ENCODE measurements around the gene IL36RN.

Gene IL36RN

DNA sequence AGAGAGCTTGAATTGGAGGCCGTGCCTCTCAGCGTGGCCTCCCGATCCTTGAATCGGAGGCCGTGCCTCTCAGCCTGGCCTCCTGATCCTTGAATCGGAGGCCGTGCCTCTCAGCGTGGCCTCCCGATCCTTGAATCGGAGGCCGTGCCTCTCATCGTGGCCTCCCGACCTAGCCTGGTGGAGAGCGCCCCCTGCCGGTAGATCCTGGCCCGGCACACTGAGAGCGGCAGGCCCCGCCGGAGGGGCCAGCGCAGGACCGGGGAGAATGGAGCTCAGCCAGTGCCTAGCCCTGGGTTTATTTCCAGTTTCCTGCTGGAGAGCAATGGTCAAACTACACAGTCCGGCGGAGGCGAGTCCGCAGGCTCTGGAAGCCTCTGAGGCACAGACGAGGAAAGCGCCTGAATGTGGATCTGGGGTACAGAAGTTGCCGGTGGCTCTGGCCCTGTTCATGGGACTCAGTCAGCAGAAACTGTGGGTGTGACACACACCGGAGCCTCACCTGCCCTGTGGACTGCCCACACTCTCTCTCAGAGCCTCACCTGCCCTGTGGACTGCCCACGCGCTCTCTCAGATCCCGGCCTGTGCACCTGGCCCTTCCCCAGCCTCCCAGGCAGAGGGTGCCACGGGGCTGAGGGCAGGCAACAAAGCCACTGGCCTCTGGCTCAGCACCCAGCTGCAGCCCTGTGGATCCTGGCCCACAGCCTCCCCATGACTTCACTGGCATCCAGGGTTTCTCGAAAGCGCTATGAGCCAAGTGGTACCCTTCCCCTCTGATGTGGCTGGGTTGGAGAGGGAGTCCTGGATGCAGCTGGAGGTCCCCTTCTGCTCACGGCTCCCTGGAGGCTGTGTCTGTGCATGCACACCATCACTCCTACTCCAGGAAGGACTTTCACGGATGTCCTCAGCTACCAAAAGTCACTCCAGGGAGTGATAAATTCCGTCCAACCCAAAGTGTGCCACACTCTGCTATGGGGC lies 7.8 kb upstream of the IL36RN start:
- no peak for DNase-seq (ENCODE audit: low read depth in 2 of 2)

DNA sequence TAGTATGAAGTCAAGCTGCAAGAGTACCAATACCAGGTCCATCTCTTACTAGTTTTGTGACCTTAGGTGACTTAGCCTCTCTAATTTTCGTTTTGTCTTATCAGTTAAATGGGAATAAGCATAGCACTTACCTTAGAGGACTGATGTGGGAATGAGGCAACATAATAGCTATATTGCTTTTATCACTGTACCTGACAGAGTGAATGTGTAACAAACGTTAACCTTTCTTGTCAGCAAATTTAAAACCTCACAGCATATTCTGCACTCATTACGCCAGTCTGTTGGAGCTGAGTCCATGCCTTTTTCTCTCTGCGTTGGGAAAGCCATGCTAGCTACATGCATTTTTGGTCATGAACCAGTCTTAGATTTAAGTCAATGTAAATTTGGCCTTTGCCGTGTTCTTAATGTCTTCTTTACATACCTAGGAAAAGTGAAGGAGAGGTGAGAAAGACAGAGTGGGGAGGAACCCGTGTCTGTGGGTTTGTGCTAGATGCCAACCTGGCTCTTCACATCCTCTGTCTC lies 6.5 kb upstream of the IL36RN start, which contains the start of gene IL36B:
TSS of gene IL36B (minus strand) at position 472 of the 522 bp plus-strand sequence.
- DNase-seq (ENCODE audit: low read depth in 2 of 2), result no peak

DNA sequence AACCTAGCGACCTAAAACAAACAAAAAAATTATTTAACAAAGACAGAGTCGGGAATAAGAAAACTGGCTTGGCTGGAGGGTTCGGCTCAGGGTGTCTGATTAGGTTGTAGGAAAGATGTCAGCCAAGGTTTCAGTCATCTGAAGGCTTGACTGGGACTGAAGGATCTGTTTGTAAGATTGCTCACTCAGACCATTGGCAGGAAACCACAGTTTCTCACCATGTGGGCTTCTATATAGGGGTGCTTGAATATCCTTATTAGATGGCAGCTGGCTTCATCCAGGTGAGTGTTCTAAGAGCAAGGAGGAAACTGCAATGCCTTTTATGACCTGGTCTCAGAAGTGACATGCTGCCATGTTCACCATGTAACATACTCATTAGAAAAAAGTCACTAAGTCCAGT lies 5.3 kb upstream of the IL36RN start:
- DNase-seq (ENCODE audit: low read depth in 2 of 2), result no peak

DNA sequence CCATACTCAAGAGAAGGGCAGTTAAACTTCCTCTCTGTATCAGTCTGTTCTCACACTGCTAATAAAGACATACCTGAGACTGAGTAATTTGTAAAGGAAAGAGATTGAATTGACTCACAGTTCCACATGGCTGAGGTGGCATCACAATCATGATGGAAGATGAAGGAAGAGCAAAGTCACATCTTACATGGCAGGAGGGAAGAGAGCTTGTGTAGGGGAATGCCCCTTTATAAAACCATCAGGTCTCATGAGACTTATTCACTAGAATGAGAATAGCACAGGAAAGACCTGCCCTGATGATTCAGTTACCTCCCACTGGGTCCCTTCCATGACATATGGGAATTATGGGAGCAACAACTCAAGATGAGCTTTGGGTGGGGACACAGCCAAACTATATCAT lies 4.9 kb upstream of the IL36RN start:
- DNase-seq (ENCODE audit: low read depth in 2 of 2), result no peak

DNA sequence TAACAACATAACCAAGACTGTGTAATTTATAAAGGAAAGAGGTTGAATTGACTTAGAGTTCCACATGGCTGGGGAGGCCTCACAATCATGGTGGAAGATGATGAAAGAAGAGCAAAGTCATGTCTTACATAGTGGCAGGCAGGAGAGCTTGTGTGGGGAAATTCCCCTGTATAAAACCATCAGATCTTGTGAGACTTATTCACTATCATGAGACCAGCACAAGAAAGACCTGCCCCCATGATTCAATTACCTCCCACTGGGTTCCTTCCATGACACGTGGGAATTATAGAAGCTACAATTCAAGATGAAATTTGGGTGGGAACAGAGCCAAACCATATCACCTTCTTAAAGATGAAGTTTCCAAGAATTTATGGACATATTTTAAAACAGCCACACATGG lies 2.5 kb upstream of the IL36RN start:
- DNase-seq (ENCODE audit: low read depth in 2 of 2), result no peak

DNA sequence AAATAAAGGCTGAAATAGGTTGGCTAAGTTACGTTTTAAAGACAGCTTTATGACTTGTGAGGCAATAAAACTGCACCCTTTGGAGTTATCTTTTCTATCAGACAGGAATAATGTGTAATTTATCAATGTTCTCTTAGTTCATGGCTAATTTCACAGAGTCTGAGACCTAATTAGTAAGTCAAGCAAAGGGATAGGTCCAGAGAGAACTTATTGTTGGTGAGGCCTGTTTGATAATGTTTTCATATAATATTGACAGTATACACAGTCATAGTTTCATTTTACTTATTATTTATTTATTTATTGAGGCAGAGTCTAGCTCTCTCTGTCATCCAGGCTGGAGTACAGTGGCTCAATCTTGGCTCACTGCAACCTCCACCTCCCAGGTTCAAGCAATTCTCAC lies 1.9 kb upstream of the IL36RN start:
- no peak for DNase-seq (ENCODE audit: low read depth in 2 of 2)

DNA sequence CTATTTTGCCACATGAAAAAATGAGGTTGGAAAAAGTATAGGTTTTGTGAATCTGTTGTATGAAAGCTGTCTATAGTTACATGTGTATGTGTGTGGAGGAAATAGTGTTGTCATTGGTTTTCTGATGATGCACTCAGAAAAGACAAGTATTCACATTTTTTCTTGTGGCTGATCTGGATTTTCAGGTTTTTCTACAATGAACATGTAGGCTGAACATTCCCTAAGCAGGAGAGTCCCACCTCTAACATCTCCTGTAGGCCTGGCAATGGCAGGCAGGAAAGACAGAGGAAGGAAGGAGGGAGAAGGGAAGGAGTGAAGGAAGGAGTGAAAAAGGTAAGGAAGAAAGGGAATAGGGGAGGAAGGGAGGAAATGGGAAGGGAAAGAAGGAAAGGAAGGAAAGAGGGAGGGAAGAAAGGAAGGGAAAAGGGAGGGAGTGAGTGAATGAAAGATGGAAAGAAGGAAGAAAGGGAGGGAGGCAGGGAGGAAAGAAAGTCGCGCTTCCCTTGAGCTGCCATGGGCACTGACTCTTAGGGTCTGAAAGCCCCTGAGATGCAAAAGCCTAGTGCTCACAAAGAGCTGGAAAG lies 495 bp upstream of the IL36RN start:
- DNase-seq (ENCODE audit: low read depth in 2 of 2), result no peak

DNA sequence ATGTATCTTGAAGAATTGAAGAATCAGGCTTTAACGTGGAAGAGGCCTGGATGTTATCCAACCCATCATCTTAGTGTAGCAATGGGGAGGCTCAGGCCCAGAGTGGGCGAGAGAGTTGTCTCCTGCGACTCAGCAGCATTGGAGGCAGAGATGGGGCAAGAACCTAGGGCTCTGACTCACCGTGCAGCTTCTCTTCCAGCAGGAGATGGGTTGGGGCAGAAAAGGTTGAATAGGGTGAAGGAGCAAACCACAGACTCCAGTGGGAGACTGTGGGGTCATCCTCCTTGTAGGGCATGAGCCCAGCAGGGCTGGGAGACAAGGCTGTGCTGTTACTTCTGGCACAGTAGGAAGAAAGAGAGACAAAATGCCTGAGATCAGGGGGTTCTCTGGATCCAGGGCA lies 1.4 kb downstream of the IL36RN start:
- DNase-seq (ENCODE audit: low read depth in 2 of 2), result no peak

DNA sequence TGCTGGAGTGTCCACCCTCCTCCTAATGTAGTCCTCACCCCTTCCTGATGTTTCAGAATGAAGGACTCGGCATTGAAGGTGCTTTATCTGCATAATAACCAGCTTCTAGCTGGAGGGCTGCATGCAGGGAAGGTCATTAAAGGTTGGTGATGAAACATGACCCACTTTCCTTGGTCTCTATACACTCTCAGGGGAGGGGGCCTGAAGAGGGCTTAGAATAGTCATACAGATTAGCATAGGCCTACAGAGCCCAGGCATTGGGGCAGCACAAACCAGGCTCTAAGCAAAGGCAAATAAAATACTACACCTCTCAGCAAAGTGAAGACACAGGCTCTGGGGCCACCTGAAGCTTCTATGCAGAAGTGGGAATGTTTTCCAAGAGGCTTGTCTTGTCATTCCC lies 1.8 kb downstream of the IL36RN start:
- no peak for DNase-seq (ENCODE audit: low read depth in 2 of 2)

DNA sequence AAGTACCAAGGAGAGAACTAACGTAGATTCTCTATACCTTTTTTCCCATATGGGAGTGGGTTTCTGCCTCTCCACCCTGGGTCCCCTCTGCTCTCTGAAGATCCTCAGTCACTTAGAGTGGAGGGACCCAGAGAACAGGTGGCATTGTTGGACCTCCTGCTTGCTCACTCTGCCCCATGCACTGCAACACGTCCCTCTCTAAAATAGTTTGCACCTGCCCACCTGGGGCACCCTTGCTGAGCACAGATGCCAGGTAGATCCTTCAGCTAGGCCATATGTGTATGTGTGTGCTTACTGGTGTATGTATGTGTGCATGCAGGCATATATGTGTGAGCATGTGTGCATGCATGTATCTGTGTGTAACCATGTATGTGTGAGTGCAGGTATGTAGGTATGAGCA lies 2.2 kb downstream of the IL36RN start:
- DNase-seq (ENCODE audit: low read depth in 2 of 2), result no peak

DNA sequence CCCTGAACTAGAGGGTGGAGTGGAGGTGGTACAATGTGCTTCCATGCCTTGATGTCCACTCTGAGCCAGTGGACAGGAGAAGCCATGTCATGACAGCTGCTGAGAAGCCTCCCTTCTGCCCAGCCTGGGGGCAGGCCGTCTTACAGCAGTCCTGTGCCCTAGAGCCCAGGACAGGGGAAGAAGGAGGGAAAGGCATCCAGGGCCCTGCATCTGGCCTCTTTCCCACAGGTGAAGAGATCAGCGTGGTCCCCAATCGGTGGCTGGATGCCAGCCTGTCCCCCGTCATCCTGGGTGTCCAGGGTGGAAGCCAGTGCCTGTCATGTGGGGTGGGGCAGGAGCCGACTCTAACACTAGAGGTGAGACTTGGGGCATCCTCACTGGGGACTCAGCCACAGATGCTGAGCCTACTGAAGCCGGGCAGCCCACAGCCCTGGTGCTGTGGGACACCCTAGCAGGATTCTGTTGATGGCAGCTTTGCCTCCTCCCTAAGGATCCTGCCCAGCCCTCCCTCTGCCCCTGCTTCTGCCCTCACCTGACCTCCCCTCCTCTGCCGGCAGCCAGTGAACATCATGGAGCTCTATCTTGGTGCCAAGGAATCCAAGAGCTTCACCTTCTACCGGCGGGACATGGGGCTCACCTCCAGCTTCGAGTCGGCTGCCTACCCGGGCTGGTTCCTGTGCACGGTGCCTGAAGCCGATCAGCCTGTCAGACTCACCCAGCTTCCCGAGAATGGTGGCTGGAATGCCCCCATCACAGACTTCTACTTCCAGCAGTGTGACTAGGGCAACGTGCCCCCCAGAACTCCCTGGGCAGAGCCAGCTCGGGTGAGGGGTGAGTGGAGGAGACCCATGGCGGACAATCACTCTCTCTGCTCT lies 3.1 kb downstream of the IL36RN start:
- no peak for DNase-seq (ENCODE audit: low read depth in 2 of 2)

DNA sequence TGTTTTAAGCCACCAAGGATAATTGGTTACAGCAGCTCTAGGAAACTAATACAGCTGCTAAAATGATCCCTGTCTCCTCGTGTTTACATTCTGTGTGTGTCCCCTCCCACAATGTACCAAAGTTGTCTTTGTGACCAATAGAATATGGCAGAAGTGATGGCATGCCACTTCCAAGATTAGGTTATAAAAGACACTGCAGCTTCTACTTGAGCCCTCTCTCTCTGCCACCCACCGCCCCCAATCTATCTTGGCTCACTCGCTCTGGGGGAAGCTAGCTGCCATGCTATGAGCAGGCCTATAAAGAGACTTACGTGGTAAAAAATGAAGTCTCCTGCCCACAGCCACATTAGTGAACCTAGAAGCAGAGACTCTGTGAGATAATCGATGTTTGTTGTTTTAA lies 5.3 kb downstream of the IL36RN start:
- no peak for DNase-seq (ENCODE audit: low read depth in 2 of 2)

DNA sequence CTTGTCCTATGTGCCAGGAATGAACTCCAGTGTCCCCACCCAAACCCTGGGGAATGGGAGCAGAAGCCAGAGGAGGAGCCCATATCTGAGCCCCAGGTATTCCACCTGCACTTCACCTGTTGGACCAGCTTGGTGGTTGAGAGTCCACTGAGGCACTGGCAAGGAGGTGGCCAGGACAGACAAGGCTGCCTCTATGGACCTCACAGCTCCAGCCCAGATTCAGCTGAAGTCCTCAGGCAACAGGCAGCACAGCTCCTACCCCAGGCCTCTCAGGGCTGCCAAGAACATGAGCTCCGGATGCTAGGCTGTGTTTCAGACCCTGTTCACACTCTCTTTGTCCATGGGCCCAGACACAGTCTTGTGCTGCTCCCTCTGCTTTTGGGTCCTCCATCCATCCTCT lies 5.9 kb downstream of the IL36RN start:
- DNase-seq (ENCODE audit: low read depth in 2 of 2), result no peak

DNA sequence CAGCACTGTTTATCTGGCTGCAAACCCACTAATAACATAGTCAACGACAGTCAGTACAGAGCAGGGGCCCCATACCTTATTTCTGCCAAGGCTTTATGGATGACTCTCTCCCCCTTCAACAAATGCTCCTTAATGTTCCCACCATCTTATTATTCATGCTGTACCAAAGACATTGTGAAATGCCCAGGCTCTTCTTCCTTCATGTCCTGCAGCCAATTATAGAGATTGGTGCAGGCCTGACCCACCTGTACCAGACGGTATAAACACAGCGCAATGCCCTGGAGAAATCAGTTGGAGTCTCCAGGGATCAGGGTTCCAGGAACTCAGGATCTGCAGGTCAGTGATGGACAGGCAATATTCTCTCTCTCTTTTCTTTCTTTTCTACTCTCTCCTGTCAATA lies 8.7 kb downstream of the IL36RN start, which contains the start of gene IL1F10:
TSS of gene IL1F10 (plus strand) at position 290 of the 400 bp plus-strand sequence. CDS start 4,769 bp downstream, outside the sequence.
- DNase-seq (ENCODE audit: low read depth in 2 of 2), result no peak

DNA sequence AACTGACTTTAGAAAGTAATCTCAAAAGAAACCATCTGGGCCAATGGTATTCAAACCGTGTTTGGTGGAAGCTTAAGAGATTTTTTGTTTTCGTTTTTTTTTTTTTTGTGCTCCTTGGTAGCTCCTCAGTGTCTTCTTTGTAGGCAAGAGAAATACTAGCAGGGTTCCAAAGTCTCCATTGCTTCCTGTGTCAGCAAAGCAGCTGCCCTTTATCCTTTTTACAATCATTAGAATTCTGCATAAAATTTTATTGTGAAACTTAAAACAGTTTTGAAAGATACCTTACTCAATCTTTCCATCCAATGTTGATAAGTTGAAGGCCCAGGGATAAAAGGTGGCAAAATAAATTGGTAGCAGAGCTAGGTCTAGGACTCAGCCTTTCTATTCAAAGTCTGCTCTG lies 9.3 kb downstream of the IL36RN start:
- DNase-seq (ENCODE audit: low read depth in 2 of 2), result no peak

DNA sequence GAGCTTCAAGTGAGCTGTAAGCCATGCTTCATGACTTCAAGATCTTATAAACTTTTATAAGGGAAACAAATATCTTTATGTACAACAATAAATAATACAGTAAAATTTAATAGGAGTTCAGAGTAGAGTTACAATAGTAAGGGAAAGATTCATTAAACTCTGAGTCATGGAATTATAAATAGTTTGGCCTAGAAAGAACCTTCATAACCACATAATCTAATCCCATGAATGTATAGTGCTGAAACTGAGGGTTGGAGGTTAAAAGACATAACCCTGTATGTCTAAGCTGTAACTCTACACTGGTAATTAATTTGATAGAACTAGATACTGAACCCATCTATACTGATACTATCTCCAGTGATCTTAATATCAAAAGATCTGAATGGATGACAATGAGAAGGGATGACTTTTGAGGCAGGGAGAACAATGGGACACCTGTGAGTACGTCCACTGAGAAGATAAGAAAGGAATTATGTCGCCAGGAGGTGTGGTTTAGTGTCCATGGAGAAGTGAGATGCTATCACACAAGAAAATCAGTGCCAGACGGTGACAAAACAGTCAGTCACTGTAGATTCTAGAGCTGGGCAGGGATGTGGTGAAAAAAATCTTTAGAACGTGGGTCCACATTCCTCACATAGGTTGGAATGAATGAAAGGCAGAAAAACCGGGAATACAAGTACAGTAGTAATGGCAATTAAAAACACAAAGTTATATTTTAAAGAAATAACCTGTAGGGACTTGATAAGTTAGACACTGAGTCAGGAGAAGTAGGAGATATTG lies 9.9 kb downstream of the IL36RN start:
- no peak for DNase-seq (ENCODE audit: low read depth in 2 of 2)

DNA sequence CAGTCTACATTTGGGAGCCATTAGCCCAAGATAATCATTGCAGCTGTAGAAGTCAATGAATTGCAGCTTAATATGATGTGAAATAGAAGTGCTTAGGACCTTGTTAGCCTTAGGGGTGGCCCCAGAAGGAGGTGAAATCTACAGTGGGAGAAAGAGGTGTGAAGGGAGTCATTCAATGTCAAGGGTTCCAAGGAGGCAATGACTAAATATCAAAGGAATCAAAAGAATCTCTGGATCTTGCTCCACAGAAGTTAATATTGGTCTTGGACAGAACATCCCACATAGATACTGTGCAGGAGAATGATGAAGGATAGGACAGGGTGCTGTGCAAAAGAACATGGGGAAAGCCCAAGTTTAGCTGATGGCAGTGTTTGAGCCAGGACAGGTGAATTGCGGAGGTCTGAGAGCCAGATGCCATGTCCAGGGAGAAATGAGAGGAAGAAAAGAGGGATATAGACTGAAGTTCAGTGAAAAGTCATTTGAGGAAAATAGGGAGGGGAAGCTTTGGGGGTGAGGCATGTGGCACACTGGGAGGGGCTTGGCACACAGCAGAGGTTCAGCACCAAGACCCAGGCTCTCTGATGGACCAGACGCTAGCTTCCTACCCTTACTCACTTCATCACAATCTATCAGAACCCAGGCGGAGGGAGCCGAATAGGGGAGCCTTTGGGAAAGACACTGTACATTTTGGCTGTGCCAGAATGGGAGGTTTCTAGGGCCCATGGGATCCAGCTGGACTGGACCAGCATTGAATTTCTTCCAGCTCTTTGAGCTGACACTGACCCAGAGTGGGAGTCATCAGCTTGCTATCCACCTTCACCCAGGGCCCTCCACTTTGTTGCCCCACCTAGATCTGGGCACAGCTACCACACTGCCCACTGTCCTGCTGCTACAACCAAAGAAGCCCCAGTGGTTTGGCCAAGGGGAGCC lies 10.9 kb downstream of the IL36RN start:
- no peak for DNase-seq (ENCODE audit: low read depth in 2 of 2)

DNA sequence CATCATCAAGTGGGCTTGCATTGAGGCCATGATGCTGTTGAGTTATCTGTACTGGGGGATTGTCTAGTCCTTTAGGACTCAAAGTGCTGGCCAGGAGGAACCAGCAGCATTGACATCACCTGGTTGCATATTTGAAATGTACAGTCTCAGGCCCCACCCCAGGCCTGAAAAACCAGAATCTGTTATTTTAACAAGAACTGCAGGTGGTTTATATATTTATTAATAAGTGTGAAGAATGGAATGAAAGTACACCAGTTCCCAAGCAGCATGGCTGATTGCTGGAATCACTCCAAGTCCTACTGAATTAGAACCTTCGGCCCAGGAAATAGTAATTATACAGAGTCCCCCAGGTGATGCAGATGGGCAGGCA lies 11.6 kb downstream of the IL36RN start:
- no peak for DNase-seq (ENCODE audit: low read depth in 2 of 2)

DNA sequence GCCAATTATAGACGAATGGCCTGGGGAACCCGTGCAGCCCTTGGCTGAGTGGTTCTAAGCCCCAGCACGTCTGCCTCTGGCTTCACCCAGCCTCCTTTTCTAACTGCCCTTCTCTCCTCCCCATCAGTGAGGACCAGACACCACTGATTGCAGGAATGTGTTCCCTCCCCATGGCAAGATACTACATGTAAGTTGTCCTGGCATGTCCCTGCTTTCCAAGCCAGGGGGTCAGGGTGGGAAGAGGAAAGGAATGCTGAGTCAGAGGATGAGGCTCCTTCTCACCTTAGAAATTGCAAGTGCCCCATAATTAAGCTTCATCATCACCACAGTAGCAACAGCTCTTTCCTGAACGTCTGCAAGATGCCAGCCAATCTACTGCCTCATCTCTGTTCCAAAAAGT lies 13.6 kb downstream of the IL36RN start:
- DNase-seq (ENCODE audit: low read depth in 2 of 2), result no peak

DNA sequence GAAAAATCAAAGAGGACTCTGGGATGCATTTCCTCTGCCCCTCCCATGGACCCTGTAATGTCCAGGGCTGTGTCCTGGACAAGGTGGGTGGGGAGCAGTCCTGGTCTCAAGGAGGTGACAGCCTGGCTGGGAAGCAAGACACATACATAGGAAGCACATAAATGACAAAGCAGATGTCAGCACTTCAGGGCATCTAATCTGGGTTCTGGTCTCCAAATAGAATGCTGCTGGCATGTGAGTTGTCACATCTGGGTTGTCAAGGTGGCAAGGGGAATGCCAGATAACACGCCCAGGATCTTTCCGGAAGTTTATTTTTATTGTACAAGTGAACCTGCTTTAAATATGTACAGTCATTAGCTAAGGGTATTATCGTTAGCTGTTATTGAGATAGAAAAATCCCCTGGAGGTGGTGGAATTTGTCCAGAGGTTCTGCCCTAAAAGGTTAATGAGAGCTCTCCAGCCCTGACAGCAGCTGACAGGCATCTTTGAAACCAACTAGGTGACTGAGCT lies 14.4 kb downstream of the IL36RN start:
- DNase-seq (ENCODE audit: low read depth in 2 of 2), result no peak

Measured in stimulated activated CD8-positive, alpha-beta memory T cell treated with anti-CD3 and anti-CD28 coated beads, Interleukin-2, amount 100 ng/mL, for 48 hours (primary cell).